CD8-positive, alpha-beta memory T cell (primary cell): ENCODE measurements around the gene ABLIM1. TPM values are rescaled to one million over a fixed set of nuclear protein-coding genes. Genes with fewer than 3 reads are reported as not detected.

Source experiments
- CTCF ChIA-PET: fragments of 350-600 bp; sonication (Branson Sonifier 250); formaldehyde crosslinking; loops from one replicate; lab custom pipeline; 2021; ENCODE audit warnings: antibody characterized with exemption; lab: Charles Lee
- POLR2A ChIA-PET: fragments of 350-600 bp; sonication (Branson Sonifier 250); formaldehyde crosslinking; loops from one replicate; lab custom pipeline; 2021; ENCODE audit warnings: antibody characterized with exemption; lab: Charles Lee
- DNase-seq, 5 donors: peaks; one replicate each; pipeline versions ENCODE4 v3.0.0 to v3.0.0-alpha.2; 2020 to 2022; ENCODE audit warnings: mixed read lengths in 1 of 5
- H3K27ac ChIP-seq: one replicate; pipeline ENCODE4 v1.7.0; 2013; ENCODE audit warnings: low read depth, mild to moderate bottlenecking, low read length, moderate library complexity
- H3K27me3 ChIP-seq: 2 replicates; pipeline ENCODE4 v1.7.0; 2013; ENCODE audit warnings: low read length, mild to moderate bottlenecking; ENCODE audit not compliant: insufficient read depth, poor library complexity, severe bottlenecking
- H3K36me3 ChIP-seq: 2 replicates; pipeline ENCODE4 v1.7.0; 2013; ENCODE audit warnings: mild to moderate bottlenecking, low read length, moderate library complexity; ENCODE audit not compliant: insufficient read depth
- H3K4me1 ChIP-seq: 2 replicates; pipeline ENCODE4 v1.7.0; 2013; ENCODE audit warnings: mild to moderate bottlenecking, low read length, moderate library complexity; ENCODE audit not compliant: insufficient read depth
- H3K4me3 ChIP-seq: 2 replicates; pipeline ENCODE4 v1.7.0; 2013; ENCODE audit warnings: mild to moderate bottlenecking, low read length
- H3K9me3 ChIP-seq: 2 replicates; pipeline ENCODE4 v1.7.0; 2013; ENCODE audit warnings: mild to moderate bottlenecking, low read length
- H3K27ac Mint-ChIP-seq, 8 donors: one replicate each; pipeline ENCODE4 v1.8.0; 2020 to 2021; ENCODE audit warnings: mixed read lengths in 8 of 8, mild to moderate bottlenecking in 6 of 8, inconsistent platforms in 3 of 8, moderate library complexity in 3 of 8
- H3K27me3 Mint-ChIP-seq, 2 donors: one replicate each; pipeline ENCODE4 v1.8.0; 2020 to 2021; ENCODE audit warnings: mixed read lengths in 2 of 2, mild to moderate bottlenecking in 1 of 2, moderate library complexity in 1 of 2
- H3K36me3 Mint-ChIP-seq, 3 donors: one replicate each; pipeline ENCODE4 v1.8.0; 2020 to 2021; ENCODE audit warnings: mixed read lengths in 3 of 3, inconsistent platforms in 1 of 3, mild to moderate bottlenecking in 1 of 3
- H3K4me1 Mint-ChIP-seq, 3 donors: one replicate each; pipeline ENCODE4 v1.8.0; 2020 to 2021; ENCODE audit warnings: mixed read lengths in 3 of 3, inconsistent platforms in 1 of 3, mild to moderate bottlenecking in 1 of 3
- H3K4me3 Mint-ChIP-seq, 7 donors: one replicate each; pipeline ENCODE4 v1.8.0; 2020 to 2021; ENCODE audit warnings: mixed read lengths in 7 of 7, mild to moderate bottlenecking in 6 of 7, moderate library complexity in 4 of 7, inconsistent platforms in 2 of 7
- H3K9me3 Mint-ChIP-seq, 5 donors: one replicate each; pipeline ENCODE4 v1.8.0; 2020 to 2022; ENCODE audit warnings: mixed read lengths in 5 of 5, mild to moderate bottlenecking in 3 of 5, moderate library complexity in 2 of 5, inconsistent platforms in 1 of 5
- polyA plus RNA-seq: library from polyadenylated mRNA; unstranded; fragments of 300-500 nt; fragmentation: Illumina TruSeq; gene quantifications from one replicate; pipeline ENCODE4 v1.2.3, GENCODE V29; 2021
- total RNA-seq, 2 experiments: library from RNA; stranded (reverse); gene quantifications; one replicate each; pipeline ENCODE4 v1.2.3, GENCODE V29; 2021

Gene ABLIM1
- total and polyA plus RNA-seq, 3 experiments from 2014 or later = 45.8 to 123 (median 48.3) TPM

DNA sequence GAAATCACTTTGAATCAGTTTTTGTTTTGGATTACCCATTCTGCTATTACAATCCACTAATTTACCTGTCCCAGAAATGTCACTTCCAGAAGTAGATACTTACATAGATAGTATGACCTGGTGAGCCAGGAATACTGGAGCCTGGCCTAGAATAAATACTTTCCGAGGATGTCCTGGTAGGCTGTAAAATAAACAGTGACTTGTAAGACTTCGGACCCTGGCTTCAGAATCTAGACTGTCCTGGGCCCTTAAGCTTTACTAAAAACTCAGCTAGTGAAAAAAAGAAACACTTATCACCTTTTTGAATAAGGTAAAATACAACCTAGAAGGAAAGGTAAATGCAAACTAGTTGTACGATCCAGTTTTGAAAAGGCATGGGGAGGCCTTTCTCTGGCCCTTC lies 184.3 kb downstream of the ABLIM1 start:
- DNase-seq = no peak
- peaks cover 11 to 45% (median 31%) of the 10 kb centered on the region in 3 donors for H3K4me1 Mint-ChIP-seq
- no peak overlapping the region for H3K27ac ChIP-seq

GRCh38 chr10:114472877-114473253 lies 185.2 kb downstream of the ABLIM1 start:
- peaks cover 0 to 55% (median 9%) of the 10 kb centered on the region in 3 donors for H3K36me3 Mint-ChIP-seq
- no peaks in the 10 kb centered on the region for H3K9me3 Mint-ChIP-seq
- H3K27ac Mint-ChIP-seq = peak overlapping the region in 3 of 8 donors; percentile 20 to 71 (median 50)
- H3K27ac ChIP-seq = no peak overlapping the region
- no peaks in the 10 kb centered on the region for H3K27me3 Mint-ChIP-seq
- peaks cover 11 to 44% (median 27%) of the 10 kb centered on the region in 3 donors for H3K4me1 Mint-ChIP-seq
- ChIA-PET POLR2A (no interaction called here), CTCF (interaction anchor here (0.8 to 6.6 kb wide), 8 partner anchors 9 to 311 kb away, joined by 3 to 106 read pairs (median 14); no protein-coding TSS in a partner anchor)
- peaks cover 5% of the 10 kb centered on the region for H3K4me1 ChIP-seq
- H3K27me3 ChIP-seq = no peaks in the 10 kb centered on the region
- H3K4me3 Mint-ChIP-seq = no peak overlapping the region
- no peaks in the 10 kb centered on the region for H3K9me3 ChIP-seq
- no peak for DNase-seq
- H3K4me3 ChIP-seq = no peak overlapping the region
- peaks cover 3% of the 10 kb centered on the region for H3K36me3 ChIP-seq

More for the DNA sequence above, 184.3 kb downstream of the ABLIM1 start:
- Histone ChIP-seq H3K4me3 (no peak overlapping the region), H3K9me3 (no peaks in the 10 kb centered on the region), H3K36me3 (peaks cover 3% of the 10 kb centered on the region), H3K4me1 (peaks cover 5% of the 10 kb centered on the region), H3K27me3 (no peaks in the 10 kb centered on the region)
- ChIA-PET POLR2A (no interaction called here), CTCF (interaction anchor here (0.6 to 6.6 kb wide), 2 partner anchors 10 to 74 kb away, joined by 3 to 106 read pairs; no protein-coding TSS in a partner anchor)
- no peaks in the 10 kb centered on the region for H3K9me3 Mint-ChIP-seq
- H3K27ac Mint-ChIP-seq = peak overlapping the region in 6 of 8 donors; percentile 47 to 87 (median 74)
- H3K36me3 Mint-ChIP-seq = peaks cover 0 to 57% (median 10%) of the 10 kb centered on the region in 3 donors
- no peaks in the 10 kb centered on the region for H3K27me3 Mint-ChIP-seq
- H3K4me3 Mint-ChIP-seq = no peak overlapping the region

GRCh38 chr10:114471906-114472876 lies 185.9 kb downstream of the ABLIM1 start:
- DNase-seq = no peak
- H3K27me3 ChIP-seq = no peaks in the 10 kb centered on the region
- ChIA-PET POLR2A (no interaction called here), CTCF (interaction anchor here (0.7 to 6.6 kb wide), 34 partner anchors 9 to 445 kb away, joined by 3 to 106 read pairs (median 4); partner anchors contain the start of gene FHIP2A)
- Mint-ChIP-seq H3K4me1 (peaks cover 8 to 41% (median 24%) of the 10 kb centered on the region in 3 donors), H3K36me3 (peaks cover 0 to 58% (median 10%) of the 10 kb centered on the region in 3 donors), H3K27ac (peak overlapping the region in 6 of 8 donors; percentile 11 to 94 (median 41)), H3K4me3 (no peak overlapping the region), H3K9me3 (no peaks in the 10 kb centered on the region), H3K27me3 (no peaks in the 10 kb centered on the region)
- H3K4me3 ChIP-seq = no peak overlapping the region
- no peak overlapping the region for H3K27ac ChIP-seq
- peaks cover 3% of the 10 kb centered on the region for H3K36me3 ChIP-seq
- H3K4me1 ChIP-seq = peaks cover 5% of the 10 kb centered on the region
- H3K9me3 ChIP-seq = no peaks in the 10 kb centered on the region

- Histone ChIP-seq H3K9me3 (no peaks in the 10 kb centered on the region), H3K36me3 (peaks cover 4% of the 10 kb centered on the region), H3K27ac (no peak overlapping the region), H3K4me3 (no peak overlapping the region), H3K4me1 (peaks cover 5% of the 10 kb centered on the region), H3K27me3 (no peaks in the 10 kb centered on the region)
- ChIA-PET POLR2A (no interaction called here), CTCF (interaction anchor here (0.7 to 6.6 kb wide), 36 partner anchors 9 to 446 kb away, joined by 3 to 106 read pairs (median 4); partner anchors contain the start of gene FHIP2A)
- DNase-seq = peak; percentile 39 to 77 (median 57)
- no peak overlapping the region for H3K4me3 Mint-ChIP-seq
- H3K4me1 Mint-ChIP-seq = peaks cover 5 to 34% (median 18%) of the 10 kb centered on the region in 3 donors
- H3K9me3 Mint-ChIP-seq = no peaks in the 10 kb centered on the region
- peaks cover 0 to 59% (median 13%) of the 10 kb centered on the region in 3 donors for H3K36me3 Mint-ChIP-seq
- H3K27me3 Mint-ChIP-seq = no peaks in the 10 kb centered on the region
- peak overlapping the region in 4 of 8 donors; percentile 4 to 58 (median 20) for H3K27ac Mint-ChIP-seq
These were observed 186.8 kb downstream of the ABLIM1 start for GRCh38 chr10:114470956-114471905.

GRCh38 chr10:114470361-114470760 lies 187.7 kb downstream of the ABLIM1 start:
- H3K27ac Mint-ChIP-seq = no peak overlapping the region
- POLR2A ChIA-PET = no interaction called here
- H3K4me1 Mint-ChIP-seq = peaks cover 4 to 31% (median 15%) of the 10 kb centered on the region in 3 donors

DNA sequence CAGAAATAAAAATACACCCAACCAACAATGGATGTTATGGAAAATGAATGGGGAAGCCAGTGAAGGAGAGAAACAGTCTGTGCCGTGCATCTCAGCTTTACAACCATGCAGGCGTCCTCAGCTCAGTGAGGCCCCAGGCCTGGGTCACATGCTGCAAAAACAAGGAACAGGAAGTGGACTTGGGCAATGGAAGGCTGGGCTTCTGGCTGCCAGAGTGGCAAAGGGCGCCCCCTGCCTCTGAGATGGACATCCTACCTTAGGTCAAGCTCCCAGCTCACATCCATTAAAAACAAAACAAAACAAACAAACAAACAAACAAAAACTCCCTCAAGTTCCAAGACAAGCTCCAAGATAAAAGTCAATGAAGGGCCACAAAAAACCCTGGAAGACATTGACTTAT lies 199.1 kb downstream of the ABLIM1 start:
- ChIA-PET POLR2A (no interaction called here), CTCF (interaction anchor here (0.7 to 1.2 kb wide), 3 partner anchors 13 to 327 kb away, joined by 3 to 5 read pairs (median 4); no protein-coding TSS in a partner anchor)
- DNase-seq = no peak
- no peaks in the 10 kb centered on the region for H3K9me3 ChIP-seq
- Mint-ChIP-seq H3K4me3 (no peak overlapping the region), H3K27ac (no peak overlapping the region), H3K4me1 (peaks cover 0 to 9% (median 4%) of the 10 kb centered on the region in 3 donors), H3K36me3 (peaks cover 28 to 80% (median 36%) of the 10 kb centered on the region in 3 donors), H3K27me3 (no peaks in the 10 kb centered on the region), H3K9me3 (no peaks in the 10 kb centered on the region)
- no peak overlapping the region for H3K27ac ChIP-seq
- peaks cover 11% of the 10 kb centered on the region for H3K36me3 ChIP-seq
- H3K4me1 ChIP-seq = no peaks in the 10 kb centered on the region
- H3K27me3 ChIP-seq = no peaks in the 10 kb centered on the region
- H3K4me3 ChIP-seq = no peak overlapping the region

More at GRCh38 chr10:114470361-114470760, 187.7 kb downstream of the ABLIM1 start:
- Histone ChIP-seq H3K9me3 (no peaks in the 10 kb centered on the region), H3K36me3 (peaks cover 12% of the 10 kb centered on the region), H3K27ac (no peak overlapping the region), H3K27me3 (no peaks in the 10 kb centered on the region), H3K4me1 (peaks cover 5% of the 10 kb centered on the region), H3K4me3 (no peak overlapping the region)
- Mint-ChIP-seq H3K36me3 (peaks cover 0 to 64% (median 16%) of the 10 kb centered on the region in 3 donors), H3K4me3 (no peak overlapping the region), H3K27me3 (no peaks in the 10 kb centered on the region), H3K9me3 (no peaks in the 10 kb centered on the region)
- DNase-seq = no peak
- CTCF ChIA-PET = interaction anchor here (0.8 to 6.6 kb wide), 11 partner anchors 13 to 324 kb away, joined by 3 to 106 read pairs (median 12); no protein-coding TSS in a partner anchor

DNA sequence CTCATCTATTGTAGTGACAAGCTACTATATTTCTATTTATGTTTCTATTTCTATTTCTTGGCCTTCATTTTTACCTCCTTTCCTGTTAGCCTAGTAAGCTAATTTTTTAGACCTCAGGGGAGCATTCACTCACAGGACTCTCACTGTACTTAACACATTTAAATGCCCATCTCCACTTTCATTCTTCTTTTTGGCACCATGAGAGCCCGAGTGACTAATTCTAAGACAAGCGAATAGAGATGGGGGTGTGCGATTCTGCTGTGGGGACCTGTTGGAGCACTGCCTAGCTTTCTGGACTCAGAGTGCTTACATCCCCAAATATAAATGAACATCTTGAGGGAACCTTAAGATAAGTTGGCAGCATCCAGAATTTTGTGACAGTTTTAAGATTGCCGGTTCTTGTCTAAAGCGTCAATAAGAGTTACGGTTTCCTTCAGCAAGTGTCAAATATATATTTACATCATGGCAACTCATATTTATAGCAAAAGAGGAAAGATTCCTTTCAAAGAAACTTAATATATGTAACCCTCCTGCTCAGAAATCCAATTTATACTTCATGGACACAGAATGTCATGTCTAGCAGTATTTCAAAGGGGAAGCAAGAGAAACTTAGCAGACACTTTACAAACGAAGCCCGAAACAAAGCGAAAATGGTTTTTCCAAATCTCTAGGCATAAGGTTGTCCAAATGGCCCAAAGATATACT lies 199.7 kb downstream of the ABLIM1 start:
- Histone ChIP-seq H3K9me3 (no peaks in the 10 kb centered on the region), H3K27ac (no peak overlapping the region), H3K4me3 (no peak overlapping the region), H3K4me1 (no peaks in the 10 kb centered on the region), H3K27me3 (no peaks in the 10 kb centered on the region), H3K36me3 (peaks cover 11% of the 10 kb centered on the region)
- ChIA-PET POLR2A (no interaction called here), CTCF (interaction anchor here (0.7 to 1.5 kb wide), 4 partner anchors 12 to 328 kb away, joined by 3 to 6 read pairs (median 4); no protein-coding TSS in a partner anchor)
- Mint-ChIP-seq H3K27me3 (no peaks in the 10 kb centered on the region), H3K36me3 (peaks cover 24 to 80% (median 37%) of the 10 kb centered on the region in 3 donors), H3K9me3 (no peaks in the 10 kb centered on the region), H3K4me3 (no peak overlapping the region), H3K27ac (no peak overlapping the region), H3K4me1 (peaks cover 2 to 9% (median 4%) of the 10 kb centered on the region in 3 donors)
- DNase-seq = no peak
